CD4-positive, alpha-beta T cell treated with Interleukin-17A for 1 hour (primary cell): ENCODE data around the gene ADAMTS14.

Source experiments
- DNase-seq: peaks from one replicate; pipeline ENCODE4 v3.0.0-alpha.2; 2020

The ADAMTS14 gene

DNA sequence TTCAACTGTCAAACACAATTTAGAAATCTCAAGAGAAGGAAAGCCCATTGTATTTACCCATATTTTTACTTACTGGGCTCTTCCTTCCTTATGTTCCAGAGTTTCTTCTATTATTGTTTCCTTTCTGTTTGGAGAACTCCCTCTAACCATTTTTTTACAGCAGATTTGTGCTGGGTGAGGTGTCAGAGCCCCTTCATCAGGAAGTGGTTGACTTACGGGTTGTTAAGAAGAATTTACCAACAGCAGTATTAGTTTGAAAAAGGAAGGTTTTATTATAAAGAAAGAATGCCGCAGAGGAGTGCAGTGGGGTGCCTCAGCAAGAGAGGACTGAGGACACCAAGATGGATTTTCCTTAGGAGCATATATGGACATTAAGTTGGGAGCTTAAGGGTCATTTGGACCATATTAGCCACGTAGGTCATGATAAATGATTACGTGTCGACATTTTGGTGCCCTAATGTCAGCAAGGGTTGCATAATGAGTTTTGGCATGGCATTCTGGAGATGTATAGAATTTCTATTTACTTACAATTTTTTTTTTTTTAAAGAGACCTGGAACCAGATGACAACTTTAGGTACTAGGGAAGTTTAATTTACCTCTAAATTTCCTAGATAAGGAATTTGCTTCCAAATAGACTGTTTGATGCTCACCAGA, 119.2 kb downstream of the ADAMTS14 start:
- DNase-seq, result no peak

DNA sequence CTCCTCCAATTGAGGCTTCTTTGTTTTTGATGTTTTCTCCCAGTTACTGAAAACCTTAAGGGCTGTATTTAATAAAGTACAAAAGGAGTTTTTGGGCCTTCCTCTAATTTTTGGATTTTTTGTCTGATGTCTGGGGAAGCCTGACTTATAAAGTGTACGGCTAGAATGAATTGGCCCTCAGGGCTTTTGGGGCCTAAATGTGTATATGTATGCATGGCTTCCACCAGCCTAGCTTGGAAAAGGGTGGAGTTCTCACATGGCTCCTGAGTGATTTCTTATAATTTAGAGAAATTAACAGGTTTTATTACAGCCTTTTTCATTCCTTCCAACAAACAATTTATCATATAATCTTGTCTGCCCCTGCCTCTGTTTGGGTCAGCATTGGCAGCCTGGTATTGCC, 123.3 kb downstream of the ADAMTS14 start:
- no peak for DNase-seq

DNA sequence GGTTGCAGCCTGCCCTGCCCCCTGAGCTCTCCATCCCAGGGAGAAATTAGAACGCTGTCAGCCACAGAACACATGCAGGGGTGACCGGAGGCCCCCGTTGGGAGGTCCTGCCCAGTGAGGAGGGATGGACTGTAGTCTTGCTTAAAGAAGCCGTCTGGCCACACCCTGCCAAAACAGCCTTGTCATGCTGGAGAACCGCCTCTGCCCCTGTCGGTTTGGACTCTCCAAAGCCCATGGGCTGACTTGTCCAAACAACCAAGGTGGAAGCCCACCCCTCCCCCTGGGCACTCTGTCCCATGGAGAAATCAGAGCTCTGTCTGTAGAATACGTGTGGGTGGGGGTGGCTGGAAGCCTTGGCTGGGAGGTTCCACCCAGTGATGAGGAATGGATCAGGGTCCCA, 125.5 kb downstream of the ADAMTS14 start:
- DNase-seq, result no peak

DNA sequence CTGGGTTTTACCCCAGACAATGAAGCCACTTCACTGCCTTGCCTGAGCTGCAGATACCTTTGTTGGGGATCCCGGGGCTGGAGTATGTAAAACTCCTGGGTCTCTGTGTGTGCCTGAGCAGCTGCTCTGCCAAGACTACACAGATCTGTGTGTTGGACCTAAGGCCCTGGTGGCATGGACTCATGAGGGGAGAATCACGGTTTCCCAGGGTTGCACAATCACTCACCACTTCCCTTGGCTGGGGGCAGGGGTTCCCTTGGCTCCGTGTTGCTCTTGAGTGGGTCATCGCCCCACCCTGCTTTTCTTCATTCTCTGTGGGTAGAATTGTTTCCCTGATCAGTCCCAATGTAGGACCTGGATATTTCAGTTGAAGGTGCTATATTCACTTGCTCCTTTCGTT, 126.8 kb downstream of the ADAMTS14 start:
- no peak for DNase-seq

DNA sequence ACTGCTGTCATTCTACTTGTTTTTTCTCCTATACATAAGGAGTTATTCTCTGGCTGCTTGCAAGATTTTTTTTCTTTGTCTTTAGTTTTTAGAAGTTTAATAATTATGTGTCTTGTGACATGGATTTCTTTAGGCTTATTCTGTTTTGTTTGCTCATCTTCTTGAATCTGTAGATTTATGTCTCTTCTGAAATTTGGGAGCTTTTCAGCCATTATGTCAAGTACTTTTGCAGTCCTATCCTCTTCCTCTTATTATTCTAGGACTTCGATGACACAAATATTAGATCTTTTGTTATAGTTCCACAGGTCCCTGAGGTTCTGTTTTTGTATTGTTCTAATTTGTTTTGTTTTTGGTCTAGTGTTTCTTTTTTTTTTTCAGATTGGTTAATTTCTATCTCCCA, 129.5 kb downstream of the ADAMTS14 start:
- DNase-seq, result no peak

DNA sequence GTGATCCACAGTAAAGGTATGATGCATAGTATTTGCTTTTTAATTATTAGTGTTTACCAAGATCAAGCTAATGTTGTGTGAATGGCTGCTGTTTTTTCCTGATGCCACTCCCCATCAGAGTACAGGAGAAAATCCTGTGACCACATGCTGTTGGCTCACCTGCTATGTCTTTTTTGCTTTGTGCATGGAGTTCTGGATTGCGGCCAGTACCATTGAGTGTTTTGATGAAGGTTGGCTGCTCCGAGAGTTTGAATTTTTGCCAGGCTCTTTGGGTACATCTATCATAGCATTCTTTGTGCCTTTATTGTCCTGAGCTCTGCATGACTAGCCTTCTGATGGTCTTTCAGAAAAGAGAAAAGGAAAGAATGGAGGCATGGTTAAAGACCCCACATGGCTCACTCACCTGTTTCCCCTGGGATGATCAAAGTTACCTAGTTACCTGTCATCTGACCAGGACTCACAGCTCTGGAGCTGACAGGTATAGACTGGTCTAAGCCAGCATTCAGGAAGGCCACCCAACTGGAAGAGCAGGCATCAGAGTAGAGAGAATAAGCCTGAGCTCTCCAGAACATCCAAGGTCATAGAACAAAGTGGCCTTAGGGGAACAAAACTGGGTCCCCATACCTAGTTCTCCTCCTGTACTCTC, 131.6 kb downstream of the ADAMTS14 start:
- no peak for DNase-seq

DNA sequence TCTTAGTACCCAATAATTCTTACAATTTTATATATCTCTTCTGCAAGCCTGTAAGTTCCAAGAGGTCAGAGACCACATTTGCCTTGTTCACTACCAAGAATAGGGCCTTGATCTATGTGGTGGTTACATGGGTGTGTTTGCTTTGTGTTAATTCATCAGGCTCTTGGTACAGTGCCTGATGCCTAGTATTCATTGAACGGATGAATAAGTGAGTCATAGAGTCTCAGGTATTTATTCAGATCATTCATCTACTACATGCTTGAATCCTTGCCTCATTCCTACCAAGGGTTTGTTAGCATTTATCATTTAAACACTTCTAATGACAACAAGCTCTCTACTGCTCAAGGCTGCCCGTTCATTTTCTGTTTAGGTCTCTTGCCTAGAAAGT, 132.1 kb downstream of the ADAMTS14 start:
- DNase-seq, result no peak

DNA sequence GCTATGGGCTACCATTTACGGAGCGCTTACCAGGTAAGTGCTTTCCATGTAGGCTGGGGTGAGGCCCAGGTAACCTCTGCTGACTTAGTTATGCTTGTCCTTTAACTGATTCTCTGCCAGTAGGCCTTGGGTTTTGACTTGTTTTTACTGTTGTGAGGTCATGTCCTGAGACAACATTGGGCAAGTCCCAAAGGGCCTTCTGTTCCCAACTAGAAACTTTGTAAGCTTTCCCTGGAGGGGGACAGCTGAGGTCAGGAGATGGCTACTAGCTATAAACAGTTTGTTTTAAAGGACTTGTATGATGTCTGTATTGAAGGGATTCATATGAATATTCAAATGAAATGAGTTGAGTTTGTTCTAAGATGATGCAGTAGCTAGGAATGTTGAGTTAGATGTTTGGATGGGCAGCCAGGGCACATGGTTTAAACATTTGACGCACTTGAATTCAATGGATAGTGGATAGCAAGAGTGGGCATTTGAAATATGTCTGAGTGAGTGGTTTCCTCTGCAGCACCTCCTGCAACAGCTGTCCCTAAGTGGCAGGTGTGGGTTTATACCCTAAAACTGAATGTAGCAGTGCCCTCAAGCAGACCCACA, 133.4 kb downstream of the ADAMTS14 start:
- DNase-seq, result no peak

DNA sequence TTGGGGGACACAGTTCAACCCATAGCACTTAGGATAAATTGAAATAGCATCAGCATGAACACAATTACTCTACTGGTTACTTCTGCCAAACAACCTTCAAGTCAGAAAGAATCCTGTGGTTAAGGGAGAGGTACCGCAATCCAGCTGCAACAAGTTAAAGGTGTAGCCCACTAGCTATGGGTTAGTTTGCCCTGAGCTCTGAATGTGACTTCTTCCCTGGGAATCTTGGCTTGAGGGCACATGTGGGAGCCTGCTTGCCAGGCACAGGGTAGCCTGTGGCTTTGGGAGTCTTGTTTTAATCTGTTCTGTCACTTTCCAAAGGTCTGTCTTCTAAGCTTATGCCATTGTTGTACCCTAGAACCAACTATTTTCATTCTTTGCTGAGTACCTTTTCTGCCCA, 134.5 kb downstream of the ADAMTS14 start:
- DNase-seq, result no peak

DNA sequence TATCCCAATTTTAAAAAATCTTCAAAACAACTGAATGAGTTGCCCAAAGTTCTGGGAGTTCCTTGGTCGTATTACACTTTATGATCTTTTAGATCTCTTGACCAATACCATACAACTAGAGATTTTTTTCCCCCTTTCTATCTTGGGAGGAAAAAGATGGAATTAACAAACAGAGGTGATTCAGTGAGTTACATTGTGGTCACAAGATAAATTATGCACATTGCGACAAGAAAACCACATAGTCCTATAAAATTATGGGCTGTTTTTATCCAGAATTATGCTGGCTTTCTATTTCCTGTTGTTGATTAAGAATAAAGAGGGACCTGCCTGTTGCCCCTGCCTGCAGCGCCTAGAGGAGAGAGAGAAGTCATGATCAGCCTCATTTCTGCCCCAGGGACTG, 135.2 kb downstream of the ADAMTS14 start:
- DNase-seq, result no peak

DNA sequence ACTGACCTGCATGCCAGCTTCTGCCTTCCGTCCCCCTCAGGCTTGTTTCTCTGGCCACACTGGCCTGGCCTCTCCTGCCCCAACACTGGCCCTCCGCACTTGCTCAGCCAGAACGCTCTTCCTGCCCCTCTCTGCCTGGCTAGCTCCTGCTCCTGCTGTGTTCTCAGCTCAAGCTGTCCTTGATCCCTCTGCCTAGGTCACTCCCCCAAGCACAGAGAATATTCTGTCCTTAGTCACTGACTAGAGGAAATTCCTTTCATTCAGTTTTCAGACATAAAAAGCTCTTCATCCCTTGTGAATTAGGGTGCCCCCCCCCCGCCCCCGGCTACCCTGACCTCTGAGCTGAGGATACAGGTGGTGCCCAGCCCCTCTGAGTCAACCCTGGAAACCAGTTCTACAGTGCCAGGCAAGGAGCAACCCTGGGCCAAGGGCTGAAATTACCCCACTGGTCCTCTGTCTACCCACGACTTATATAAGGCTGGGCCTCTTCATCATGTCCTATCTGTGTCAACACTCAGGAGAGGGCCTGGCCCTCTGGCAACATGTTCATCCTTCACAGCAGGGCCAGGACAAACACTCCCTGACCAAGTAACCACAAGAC, 136.8 kb downstream of the ADAMTS14 start:
- no peak for DNase-seq

DNA sequence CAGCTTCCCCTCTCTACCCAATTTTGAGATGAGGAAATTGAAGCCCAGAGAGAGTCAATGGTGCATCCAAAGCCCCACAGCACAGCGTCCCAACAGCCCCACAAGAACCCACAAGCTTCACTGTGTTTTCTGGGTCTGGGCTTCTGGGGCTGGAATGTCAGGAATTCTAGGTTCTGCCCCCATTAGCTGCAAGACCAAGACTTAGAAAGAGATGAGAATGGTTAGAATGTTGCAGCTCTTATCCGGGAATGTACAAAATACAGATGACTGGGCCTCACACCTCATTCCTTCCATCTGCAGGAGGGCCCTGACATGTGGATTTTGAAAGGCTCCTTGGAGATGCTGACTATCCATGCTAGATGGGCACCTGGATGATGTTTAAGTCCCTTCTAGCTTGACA, 137.4 kb downstream of the ADAMTS14 start:
- no peak for DNase-seq

DNA sequence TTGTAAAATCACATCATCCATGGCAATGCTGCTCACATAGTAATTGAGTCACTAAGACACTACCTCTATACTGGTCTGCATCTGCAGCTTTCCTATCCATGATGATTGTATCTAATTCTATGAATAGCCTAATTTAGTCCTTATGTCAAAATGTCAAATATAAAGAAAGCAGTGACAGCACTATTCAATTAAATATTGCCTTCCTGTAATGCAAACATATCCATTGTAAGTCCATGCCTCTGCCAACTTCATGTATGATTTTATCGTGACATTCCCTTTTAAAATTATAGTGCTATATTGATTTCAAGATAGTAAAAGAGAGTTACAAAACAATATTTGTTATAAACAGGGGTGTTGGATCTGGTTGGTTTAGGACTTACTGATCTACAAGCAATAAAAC, 138.7 kb downstream of the ADAMTS14 start:
- DNase-seq, result no peak

DNA sequence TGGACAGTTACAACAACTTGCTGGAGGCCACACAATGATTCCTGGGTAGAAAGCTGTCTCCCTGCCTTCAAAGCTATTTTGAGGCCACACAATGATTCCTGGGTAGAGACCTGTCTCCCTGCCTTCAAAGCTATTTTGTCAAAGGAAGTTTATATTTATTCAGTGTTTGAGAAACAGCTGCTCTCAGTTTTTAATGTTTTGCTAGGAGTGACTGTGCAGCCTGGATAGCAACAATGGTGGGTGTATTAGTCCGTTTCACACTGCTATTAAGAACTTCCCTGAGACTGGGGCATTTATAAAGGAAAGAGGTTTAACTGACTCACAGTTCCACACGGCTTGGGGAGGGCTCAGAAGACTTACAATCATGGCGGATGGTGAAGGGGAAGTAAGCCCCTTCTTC, 139.6 kb downstream of the ADAMTS14 start:
- no peak for DNase-seq
